ENCODE data around the gene APOBEC2. TPM values are rescaled to one million over a fixed set of nuclear protein-coding genes. Genes with fewer than 3 reads are reported as not detected.

The APOBEC2 gene
- total and polyA plus RNA-seq, 2 of the 4 experiments (the other 2 are of a cell fraction) = not detected

- no TSS peak for BruUV-seq (replicated peaks)
Observed at GRCh38 chr6:41023114-41023513, 29.9 kb upstream of the APOBEC2 start.

More at GRCh38 chr6:41023114-41023513, 29.9 kb upstream of the APOBEC2 start:
- intact Hi-C loops (cut with micrococcal nuclease) = loop anchor here (10.0 kb wide), 1 partner anchor 1678 kb away; no protein-coding TSS in a partner anchor
- Histone ChIP-seq H3K23ac (ENCODE audit: low read depth, low read length) (no peak overlapping the region), H2BK5ac (ENCODE audit: low read depth, low read length, poor library complexity, severe bottlenecking) (no peak overlapping the region), H3K4me2 (ENCODE audit: low read depth, low read length) (no peak overlapping the region), H3K4me3 (ENCODE audit: insufficient read depth, low read depth, low read length) (no peak overlapping the region), H3K18ac (ENCODE audit: low read depth, low read length) (no peak overlapping the region), H2BK120ac (ENCODE audit: low read depth, low read length) (no peak overlapping the region), H4K91ac (ENCODE audit: insufficient read depth, low read depth, low read length) (no peak overlapping the region), H2AK5ac (ENCODE audit: low read depth, low read length) (no peak overlapping the region), H3K14ac (replicated peaks; ENCODE audit: low read depth, low read length) (no peak overlapping the region), H3K56ac (ENCODE audit: extremely low read depth, insufficient read depth, low read length) (no peak overlapping the region), H2BK20ac (ENCODE audit: low read depth, low read length) (no peak overlapping the region), H3K9me1 (ENCODE audit: insufficient read depth, low read length) (no peaks in the 10 kb centered on the region), H3K27me3 (ENCODE audit: control insufficient read depth, insufficient read depth, low read length) (peaks cover 8% of the 10 kb centered on the region), H2AFZ (replicated peaks; ENCODE audit: low read length, poor library complexity) (no peak overlapping the region), H2BK15ac (ENCODE audit: low read depth, low read length) (no peak overlapping the region), H4K5ac (ENCODE audit: low read depth, low read length) (no peak overlapping the region), H2AK9ac (replicated peaks; ENCODE audit: low read depth, low read length, poor library complexity) (no peak overlapping the region), H3K36me3 (ENCODE audit: control insufficient read depth, insufficient read depth, low read length) (no peaks in the 10 kb centered on the region), H4K20me1 (ENCODE audit: insufficient read depth, low read length) (no peaks in the 10 kb centered on the region), H4K8ac (ENCODE audit: low read depth in 2 of 2, low read length in 2 of 2) (no peak overlapping the region), H3K4ac (ENCODE audit: low read depth, low read length) (no peak overlapping the region), H3K79me1 (ENCODE audit: low read depth in 1 of 2, low read length in 2 of 2) (no peaks in the 10 kb centered on the region), H3K9me3 (ENCODE audit: control insufficient read depth, insufficient read depth, low read length) (peaks cover 2% of the 10 kb centered on the region; the same call in 1 of the 2 replicates), H3K27ac (ENCODE audit: insufficient read depth, low read length) (no peak overlapping the region), H3K4me1 (ENCODE audit: control insufficient read depth, insufficient read depth, low read length) (peaks cover 2% of the 10 kb centered on the region; the same call in 1 of the 2 replicates), H3K9ac (ENCODE audit: low read depth, low read length) (no peak overlapping the region)
- dilution Hi-C loops (cut with HindIII; ENCODE audit: low sequenced_read_pairs, unreplicated experiment) = no loop called here
- 100% methylated on average over 2 of the region's 3 CpGs; no CpG with 5 or more reads in 1 of the 2 experiments for WGBS, 2 experiments (ENCODE audit: extremely low coverage in 2 of 2, insufficient read length in 1 of 2)
- in situ Hi-C loops (cut with MboI; ENCODE audit: low sequenced_read_pairs) = loop anchor here (5.0 to 10.0 kb wide), 2 partner anchors 126 to 468 kb away; no protein-coding TSS in a partner anchor
- TF ChIP-seq SMC3 (IDR thresholded peaks at IDR 0.05; ENCODE audit: low read depth, low read length) (no peak), CEBPB (IDR thresholded peaks at IDR 0.05; ENCODE audit: low read depth, low read length) (no peak), NFE2L2 (IDR thresholded peaks at IDR 0.05; ENCODE audit: low read depth, low read length) (no peak), RCOR1 (IDR thresholded peaks at IDR 0.05; ENCODE audit: insufficient replicate concordance, low read length) (no peak), BHLHE40 (IDR thresholded peaks at IDR 0.05; ENCODE audit: low read depth, low read length) (no peak), FOS (IDR thresholded peaks at IDR 0.05; ENCODE audit: low read depth, low read length) (no peak), RFX5 (IDR thresholded peaks at IDR 0.05; ENCODE audit: low read depth, low read length) (no peak), CHD1 (IDR thresholded peaks at IDR 0.05; ENCODE audit: low read depth, low read length) (no peak), MXI1 (IDR thresholded peaks at IDR 0.05; ENCODE audit: borderline replicate concordance, low read depth, low read length) (no peak), RAD21 (IDR thresholded peaks at IDR 0.05; ENCODE audit: low read length) (no peak), MAZ (IDR thresholded peaks at IDR 0.05; ENCODE audit: borderline replicate concordance, low read depth, low read length) (no peak)
- TF ChIP-seq, protein P1, sequence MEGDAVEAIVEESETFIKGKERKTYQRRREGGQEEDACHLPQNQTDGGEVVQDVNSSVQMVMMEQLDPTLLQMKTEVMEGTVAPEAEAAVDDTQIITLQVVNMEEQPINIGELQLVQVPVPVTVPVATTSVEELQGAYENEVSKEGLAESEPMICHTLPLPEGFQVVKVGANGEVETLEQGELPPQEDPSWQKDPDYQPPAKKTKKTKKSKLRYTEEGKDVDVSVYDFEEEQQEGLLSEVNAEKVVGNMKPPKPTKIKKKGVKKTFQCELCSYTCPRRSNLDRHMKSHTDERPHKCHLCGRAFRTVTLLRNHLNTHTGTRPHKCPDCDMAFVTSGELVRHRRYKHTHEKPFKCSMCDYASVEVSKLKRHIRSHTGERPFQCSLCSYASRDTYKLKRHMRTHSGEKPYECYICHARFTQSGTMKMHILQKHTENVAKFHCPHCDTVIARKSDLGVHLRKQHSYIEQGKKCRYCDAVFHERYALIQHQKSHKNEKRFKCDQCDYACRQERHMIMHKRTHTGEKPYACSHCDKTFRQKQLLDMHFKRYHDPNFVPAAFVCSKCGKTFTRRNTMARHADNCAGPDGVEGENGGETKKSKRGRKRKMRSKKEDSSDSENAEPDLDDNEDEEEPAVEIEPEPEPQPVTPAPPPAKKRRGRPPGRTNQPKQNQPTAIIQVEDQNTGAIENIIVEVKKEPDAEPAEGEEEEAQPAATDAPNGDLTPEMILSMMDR (conservative IDR thresholded peaks at IDR 0.05; ENCODE audit: low read depth, low read length) = no peak
- TF ChIP-seq, protein P2, sequence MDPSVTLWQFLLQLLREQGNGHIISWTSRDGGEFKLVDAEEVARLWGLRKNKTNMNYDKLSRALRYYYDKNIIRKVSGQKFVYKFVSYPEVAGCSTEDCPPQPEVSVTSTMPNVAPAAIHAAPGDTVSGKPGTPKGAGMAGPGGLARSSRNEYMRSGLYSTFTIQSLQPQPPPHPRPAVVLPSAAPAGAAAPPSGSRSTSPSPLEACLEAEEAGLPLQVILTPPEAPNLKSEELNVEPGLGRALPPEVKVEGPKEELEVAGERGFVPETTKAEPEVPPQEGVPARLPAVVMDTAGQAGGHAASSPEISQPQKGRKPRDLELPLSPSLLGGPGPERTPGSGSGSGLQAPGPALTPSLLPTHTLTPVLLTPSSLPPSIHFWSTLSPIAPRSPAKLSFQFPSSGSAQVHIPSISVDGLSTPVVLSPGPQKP (IDR thresholded peaks at IDR 0.05; ENCODE audit: borderline replicate concordance, low read depth, low read length) = no peak
- ChIA-PET POLR2A (ENCODE audit: unreplicated experiment) (no interaction called here), CTCF (interaction anchor here (0.9 kb wide), 1 partner anchor 127 kb away, joined by 3 read pairs; no protein-coding TSS in a partner anchor)
- no peak for ATAC-seq (ENCODE audit: low read depth)
- no peak for DNase-seq
